Measurements from ENCODE around the gene MRPS18B.

DNA sequence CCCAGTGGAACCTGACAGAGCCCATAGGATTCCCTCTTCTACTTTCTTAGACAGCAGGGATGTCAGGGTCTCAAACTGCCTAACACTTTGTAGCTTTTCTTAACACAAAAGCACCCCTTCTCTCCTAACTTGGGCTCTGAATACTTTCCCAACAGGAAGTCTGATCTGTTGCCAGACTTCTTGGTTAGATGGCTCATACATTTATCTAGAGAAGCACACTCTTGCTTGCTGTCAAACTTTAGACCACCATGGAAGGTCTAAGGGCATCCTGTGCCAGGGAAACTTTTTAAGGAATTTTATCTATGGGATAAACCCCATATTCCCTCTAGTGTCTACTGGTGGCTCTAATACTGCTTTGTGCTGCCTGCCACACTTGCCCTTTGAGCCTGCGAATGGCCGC lies 26.0 kb downstream of the MRPS18B start:
- TF ChIP-seq, protein P1, sequence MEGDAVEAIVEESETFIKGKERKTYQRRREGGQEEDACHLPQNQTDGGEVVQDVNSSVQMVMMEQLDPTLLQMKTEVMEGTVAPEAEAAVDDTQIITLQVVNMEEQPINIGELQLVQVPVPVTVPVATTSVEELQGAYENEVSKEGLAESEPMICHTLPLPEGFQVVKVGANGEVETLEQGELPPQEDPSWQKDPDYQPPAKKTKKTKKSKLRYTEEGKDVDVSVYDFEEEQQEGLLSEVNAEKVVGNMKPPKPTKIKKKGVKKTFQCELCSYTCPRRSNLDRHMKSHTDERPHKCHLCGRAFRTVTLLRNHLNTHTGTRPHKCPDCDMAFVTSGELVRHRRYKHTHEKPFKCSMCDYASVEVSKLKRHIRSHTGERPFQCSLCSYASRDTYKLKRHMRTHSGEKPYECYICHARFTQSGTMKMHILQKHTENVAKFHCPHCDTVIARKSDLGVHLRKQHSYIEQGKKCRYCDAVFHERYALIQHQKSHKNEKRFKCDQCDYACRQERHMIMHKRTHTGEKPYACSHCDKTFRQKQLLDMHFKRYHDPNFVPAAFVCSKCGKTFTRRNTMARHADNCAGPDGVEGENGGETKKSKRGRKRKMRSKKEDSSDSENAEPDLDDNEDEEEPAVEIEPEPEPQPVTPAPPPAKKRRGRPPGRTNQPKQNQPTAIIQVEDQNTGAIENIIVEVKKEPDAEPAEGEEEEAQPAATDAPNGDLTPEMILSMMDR (conservative IDR thresholded peaks at IDR 0.05; ENCODE audit: low read depth, low read length): no peak
- no peak for TF ChIP-seq EZH2 (IDR thresholded peaks at IDR 0.05; ENCODE audit: borderline replicate concordance, low read depth, low read length, poor library complexity, severe bottlenecking)

Data from A673 (cell line).